ENCODE data around the gene CARD6. TPM values are rescaled to one million over a fixed set of nuclear protein-coding genes. Genes with fewer than 3 reads are reported as not detected.

Gene CARD6
- total and polyA plus RNA-seq, 4 donors = 1.6 to 3.2 (median 2.1) TPM

- TF ChIP-seq RXRA (IDR thresholded peaks at IDR 0.05) (no peak), ZBTB33 (IDR thresholded peaks at IDR 0.05) (no peak), NR2F2 (IDR thresholded peaks at IDR 0.05) (no peak), RAD21 (IDR thresholded peaks at IDR 0.05) (no peak), SP1 (IDR thresholded peaks at IDR 0.05) (no peak), YY1 (IDR thresholded peaks at IDR 0.05) (no peak)
- TF ChIP-seq, protein P1, sequence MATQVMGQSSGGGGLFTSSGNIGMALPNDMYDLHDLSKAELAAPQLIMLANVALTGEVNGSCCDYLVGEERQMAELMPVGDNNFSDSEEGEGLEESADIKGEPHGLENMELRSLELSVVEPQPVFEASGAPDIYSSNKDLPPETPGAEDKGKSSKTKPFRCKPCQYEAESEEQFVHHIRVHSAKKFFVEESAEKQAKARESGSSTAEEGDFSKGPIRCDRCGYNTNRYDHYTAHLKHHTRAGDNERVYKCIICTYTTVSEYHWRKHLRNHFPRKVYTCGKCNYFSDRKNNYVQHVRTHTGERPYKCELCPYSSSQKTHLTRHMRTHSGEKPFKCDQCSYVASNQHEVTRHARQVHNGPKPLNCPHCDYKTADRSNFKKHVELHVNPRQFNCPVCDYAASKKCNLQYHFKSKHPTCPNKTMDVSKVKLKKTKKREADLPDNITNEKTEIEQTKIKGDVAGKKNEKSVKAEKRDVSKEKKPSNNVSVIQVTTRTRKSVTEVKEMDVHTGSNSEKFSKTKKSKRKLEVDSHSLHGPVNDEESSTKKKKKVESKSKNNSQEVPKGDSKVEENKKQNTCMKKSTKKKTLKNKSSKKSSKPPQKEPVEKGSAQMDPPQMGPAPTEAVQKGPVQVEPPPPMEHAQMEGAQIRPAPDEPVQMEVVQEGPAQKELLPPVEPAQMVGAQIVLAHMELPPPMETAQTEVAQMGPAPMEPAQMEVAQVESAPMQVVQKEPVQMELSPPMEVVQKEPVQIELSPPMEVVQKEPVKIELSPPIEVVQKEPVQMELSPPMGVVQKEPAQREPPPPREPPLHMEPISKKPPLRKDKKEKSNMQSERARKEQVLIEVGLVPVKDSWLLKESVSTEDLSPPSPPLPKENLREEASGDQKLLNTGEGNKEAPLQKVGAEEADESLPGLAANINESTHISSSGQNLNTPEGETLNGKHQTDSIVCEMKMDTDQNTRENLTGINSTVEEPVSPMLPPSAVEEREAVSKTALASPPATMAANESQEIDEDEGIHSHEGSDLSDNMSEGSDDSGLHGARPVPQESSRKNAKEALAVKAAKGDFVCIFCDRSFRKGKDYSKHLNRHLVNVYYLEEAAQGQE (IDR thresholded peaks at IDR 0.05) = no peak
Observed at GRCh38 chr5:40828690-40829661, 12.2 kb upstream of the CARD6 start.

DNA sequence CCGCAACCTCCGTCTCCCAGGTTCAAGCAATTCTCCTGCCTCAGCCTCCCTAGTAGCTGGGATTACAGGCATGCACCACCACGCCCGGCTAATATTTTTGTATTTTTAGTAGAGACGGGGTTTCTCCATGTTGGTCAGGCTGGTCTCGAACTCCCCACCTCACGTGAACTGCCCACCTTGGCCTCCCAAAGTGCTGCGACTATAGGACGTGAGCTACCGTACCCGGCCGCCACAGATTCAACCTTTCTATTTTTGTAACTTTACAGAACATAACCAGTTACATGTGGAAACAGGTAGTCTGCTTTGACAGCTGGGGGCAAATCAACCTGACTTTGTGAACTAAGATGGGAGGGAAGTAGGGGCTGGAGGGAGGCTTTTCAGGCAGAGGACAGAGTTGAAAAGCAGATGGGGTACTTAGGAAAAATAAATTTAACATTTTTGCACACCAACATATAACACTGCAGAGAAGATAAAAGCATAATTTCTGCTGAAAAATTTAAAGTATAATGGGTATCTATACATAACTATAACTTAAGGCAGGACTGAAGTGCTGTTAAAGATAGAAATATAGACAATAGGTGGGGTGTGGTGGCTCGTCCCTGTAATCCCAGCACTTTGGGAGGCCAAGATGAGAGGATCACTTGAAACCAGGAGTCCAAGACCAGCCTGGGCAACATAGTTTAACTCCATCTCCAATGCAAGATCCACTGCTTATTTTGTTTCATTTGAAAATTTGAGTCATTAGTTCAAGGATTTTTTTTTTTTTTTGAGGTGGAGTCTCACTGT lies 11.2 kb upstream of the CARD6 start:
- no peak overlapping the region for H3K4me3 ChIP-seq (ENCODE audit: low read depth in 1 of 3, low read length in 3 of 3)
- peaks cover 20 to 71% (median 61%) of the 10 kb centered on the region in 4 donors for H3K36me3 ChIP-seq (ENCODE audit: control insufficient read depth in 4 of 4, insufficient read depth in 3 of 4, low read depth in 1 of 4, low read length in 3 of 4)
- H3K9ac ChIP-seq (ENCODE audit: low read depth in 1 of 2, low read length in 2 of 2) = no peak overlapping the region
- H3K27me3 ChIP-seq (ENCODE audit: control insufficient read depth in 4 of 4, insufficient read depth in 4 of 4, low read length in 3 of 4) = no peaks in the 10 kb centered on the region
- no peaks in the 10 kb centered on the region for H3K9me3 ChIP-seq (ENCODE audit: control insufficient read depth in 4 of 4, low read length in 3 of 4)
- H3K27ac ChIP-seq (ENCODE audit: low read depth in 1 of 2, low read length in 2 of 2) = no peak overlapping the region
- H3K4me1 ChIP-seq (ENCODE audit: control insufficient read depth in 4 of 4, insufficient read depth in 4 of 4, low read length in 3 of 4) = peaks cover 0 to 14% (median 10%) of the 10 kb centered on the region in 4 donors
- no peak for DNase-seq (ENCODE audit: low spot score)
- 97% methylated on average over 13 of the region's 13 CpGs for WGBS
- TF ChIP-seq NR2F2 (IDR thresholded peaks at IDR 0.05) (no peak), RAD21 (IDR thresholded peaks at IDR 0.05) (no peak), ZBTB33 (IDR thresholded peaks at IDR 0.05) (no peak), SP1 (IDR thresholded peaks at IDR 0.05) (no peak), MAX (IDR thresholded peaks at IDR 0.05) (no peak), FOXA2 (IDR thresholded peaks at IDR 0.05) (no peak), RXRA (IDR thresholded peaks at IDR 0.05) (no peak), YY1 (IDR thresholded peaks at IDR 0.05) (no peak), FOXA1 (IDR thresholded peaks at IDR 0.05) (no peak), EGR1 (IDR thresholded peaks at IDR 0.05; ENCODE audit: low read depth in 2 of 2) (no peak), JUND (IDR thresholded peaks at IDR 0.05) (no peak)
- TF ChIP-seq, protein P1 (IDR thresholded peaks at IDR 0.05) = no peak
- TF ChIP-seq, protein P2, sequence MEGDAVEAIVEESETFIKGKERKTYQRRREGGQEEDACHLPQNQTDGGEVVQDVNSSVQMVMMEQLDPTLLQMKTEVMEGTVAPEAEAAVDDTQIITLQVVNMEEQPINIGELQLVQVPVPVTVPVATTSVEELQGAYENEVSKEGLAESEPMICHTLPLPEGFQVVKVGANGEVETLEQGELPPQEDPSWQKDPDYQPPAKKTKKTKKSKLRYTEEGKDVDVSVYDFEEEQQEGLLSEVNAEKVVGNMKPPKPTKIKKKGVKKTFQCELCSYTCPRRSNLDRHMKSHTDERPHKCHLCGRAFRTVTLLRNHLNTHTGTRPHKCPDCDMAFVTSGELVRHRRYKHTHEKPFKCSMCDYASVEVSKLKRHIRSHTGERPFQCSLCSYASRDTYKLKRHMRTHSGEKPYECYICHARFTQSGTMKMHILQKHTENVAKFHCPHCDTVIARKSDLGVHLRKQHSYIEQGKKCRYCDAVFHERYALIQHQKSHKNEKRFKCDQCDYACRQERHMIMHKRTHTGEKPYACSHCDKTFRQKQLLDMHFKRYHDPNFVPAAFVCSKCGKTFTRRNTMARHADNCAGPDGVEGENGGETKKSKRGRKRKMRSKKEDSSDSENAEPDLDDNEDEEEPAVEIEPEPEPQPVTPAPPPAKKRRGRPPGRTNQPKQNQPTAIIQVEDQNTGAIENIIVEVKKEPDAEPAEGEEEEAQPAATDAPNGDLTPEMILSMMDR (IDR thresholded peaks at IDR 0.05; ENCODE audit: low read depth, low read length, missing input control) = no peak
- TF ChIP-seq, protein P3, sequence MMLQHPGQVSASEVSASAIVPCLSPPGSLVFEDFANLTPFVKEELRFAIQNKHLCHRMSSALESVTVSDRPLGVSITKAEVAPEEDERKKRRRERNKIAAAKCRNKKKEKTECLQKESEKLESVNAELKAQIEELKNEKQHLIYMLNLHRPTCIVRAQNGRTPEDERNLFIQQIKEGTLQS (IDR thresholded peaks at IDR 0.05) = no peak

More at GRCh38 chr5:40828690-40829661, 12.2 kb upstream of the CARD6 start:
- Histone ChIP-seq H3K9me3 (ENCODE audit: control insufficient read depth in 4 of 4, low read length in 3 of 4) (no peaks in the 10 kb centered on the region), H3K27me3 (ENCODE audit: control insufficient read depth in 4 of 4, insufficient read depth in 4 of 4, low read length in 3 of 4) (no peaks in the 10 kb centered on the region), H3K9ac (ENCODE audit: low read depth in 1 of 2, low read length in 2 of 2) (no peak overlapping the region), H3K4me1 (ENCODE audit: control insufficient read depth in 4 of 4, insufficient read depth in 4 of 4, low read length in 3 of 4) (peaks cover 0 to 10% (median 8%) of the 10 kb centered on the region in 4 donors), H3K36me3 (ENCODE audit: control insufficient read depth in 4 of 4, insufficient read depth in 3 of 4, low read depth in 1 of 4, low read length in 3 of 4) (peaks cover 20 to 69% (median 61%) of the 10 kb centered on the region in 4 donors), H3K27ac (ENCODE audit: low read depth in 1 of 2, low read length in 2 of 2) (no peak overlapping the region), H3K4me3 (ENCODE audit: low read depth in 1 of 3, low read length in 3 of 3) (no peak overlapping the region)
- WGBS = 97% methylated on average over 3 of the region's 3 CpGs
- DNase-seq (ENCODE audit: low spot score) = no peak
